BLaER1 (cell line): Measurements from ENCODE around the gene TIMP3.
"Not testable (repeated sequence)": the region's sequence is repeated elsewhere in the genome, so short reads cannot be mapped to it uniquely, and the experiment has no call there.

Experiments used
- H3K27ac ChIP-seq: shearing (Covaris generic); formaldehyde crosslinking; 2 replicates; pipeline ENCODE4 v1.8.1; 2022
- H3K27me3 ChIP-seq: shearing (Covaris generic); formaldehyde crosslinking; 2 replicates; pipeline ENCODE4 v1.8.1; 2022
- H3K36me3 ChIP-seq: shearing (Covaris generic); formaldehyde crosslinking; 2 replicates; pipeline ENCODE4 v1.8.1; 2022
- H3K4me1 ChIP-seq: shearing (Covaris generic); formaldehyde crosslinking; 2 replicates; pipeline ENCODE4 v1.8.1; 2022
- H3K4me2 ChIP-seq: shearing (Covaris generic); formaldehyde crosslinking; 2 replicates; pipeline ENCODE4 v1.8.1; 2022
- H3K4me3 ChIP-seq: shearing (Covaris generic); formaldehyde crosslinking; 2 replicates; pipeline ENCODE4 v1.8.1; 2022
- H3K9ac ChIP-seq: shearing (Covaris generic); formaldehyde crosslinking; 2 replicates; pipeline ENCODE4 v1.8.1; 2022
- H3K9me3 ChIP-seq: shearing (Covaris generic); formaldehyde crosslinking; 2 replicates; pipeline ENCODE4 v1.8.1; 2022
- H4K20me1 ChIP-seq: shearing (Covaris generic); formaldehyde crosslinking; 2 replicates; pipeline ENCODE4 v1.8.1; 2022
- Cebpa-rat ChIP-seq: shearing (Covaris generic); IDR thresholded peaks from 2 replicates; pipeline ENCODE4 v1.8.1; 2022

The TIMP3 gene

DNA sequence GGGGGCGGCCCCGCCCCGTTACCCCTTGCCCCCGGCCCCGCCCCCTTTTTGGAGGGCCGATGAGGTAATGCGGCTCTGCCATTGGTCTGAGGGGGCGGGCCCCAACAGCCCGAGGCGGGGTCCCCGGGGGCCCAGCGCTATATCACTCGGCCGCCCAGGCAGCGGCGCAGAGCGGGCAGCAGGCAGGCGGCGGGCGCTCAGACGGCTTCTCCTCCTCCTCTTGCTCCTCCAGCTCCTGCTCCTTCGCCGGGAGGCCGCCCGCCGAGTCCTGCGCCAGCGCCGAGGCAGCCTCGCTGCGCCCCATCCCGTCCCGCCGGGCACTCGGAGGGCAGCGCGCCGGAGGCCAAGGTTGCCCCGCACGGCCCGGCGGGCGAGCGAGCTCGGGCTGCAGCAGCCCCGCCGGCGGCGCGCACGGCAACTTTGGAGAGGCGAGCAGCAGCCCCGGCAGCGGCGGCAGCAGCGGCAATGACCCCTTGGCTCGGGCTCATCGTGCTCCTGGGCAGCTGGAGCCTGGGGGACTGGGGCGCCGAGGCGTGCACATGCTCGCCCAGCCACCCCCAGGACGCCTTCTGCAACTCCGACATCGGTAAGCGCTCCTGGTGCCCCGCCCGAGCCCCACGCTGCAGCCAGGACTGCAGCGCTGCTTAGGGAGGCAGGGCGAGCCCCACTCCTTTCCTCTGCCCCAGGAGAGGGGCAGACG, at the start of gene TIMP3:
TIMP3 (plus strand) TSS at position 169 of the 700 bp plus-strand sequence; CDS start at position 466, 297 bp downstream.
- Histone ChIP-seq H3K9me3 (no peaks in the 10 kb centered on the region), H3K4me2 (peak within 1 kb of the TSS; percentile 66; the same call in 1 of the 2 replicates), H3K9ac (no peak within 1 kb of the TSS), H3K27ac (no peak within 1 kb of the TSS), H3K4me1 (peaks cover 22% of the 10 kb centered on the region), H3K4me3 (no peak within 1 kb of the TSS), H4K20me1 (no peaks in the 10 kb centered on the region), H3K27me3 (no peaks in the 10 kb centered on the region), H3K36me3 (no peaks in the 10 kb centered on the region)
- no peak for TF ChIP-seq Cebpa-rat

DNA sequence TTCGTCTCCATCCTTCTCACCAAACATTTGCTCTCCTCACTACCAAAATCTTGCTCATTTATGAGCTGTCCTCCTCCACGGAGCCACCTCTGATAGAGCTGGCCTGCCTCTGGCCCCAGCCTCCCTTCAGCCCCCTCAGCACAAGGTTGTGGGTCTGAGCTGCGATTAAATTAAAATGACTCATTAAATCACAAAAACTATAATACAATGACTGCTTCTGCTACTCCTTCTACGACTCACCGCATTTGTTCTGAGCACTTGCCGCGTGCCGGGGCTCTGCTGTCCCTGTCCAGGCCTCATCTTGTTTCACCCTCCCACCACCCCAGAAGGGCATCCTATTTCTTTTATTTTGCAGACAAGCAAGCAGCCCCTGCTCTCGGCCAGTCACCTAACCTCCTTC, 49.2 kb upstream of the TIMP3 start:
- peak overlapping the region; percentile 67 for H3K4me2 ChIP-seq
- TF ChIP-seq Cebpa-rat = no peak
- no peak overlapping the region for H3K27ac ChIP-seq
- H3K27me3 ChIP-seq = no peaks in the 10 kb centered on the region
- no peaks in the 10 kb centered on the region for H3K36me3 ChIP-seq
- H3K4me1 ChIP-seq = peaks cover 16% of the 10 kb centered on the region
- H3K9ac ChIP-seq = no peak overlapping the region
- no peak overlapping the region for H3K4me3 ChIP-seq
- no peaks in the 10 kb centered on the region for H4K20me1 ChIP-seq
- no peaks in the 10 kb centered on the region for H3K9me3 ChIP-seq

DNA sequence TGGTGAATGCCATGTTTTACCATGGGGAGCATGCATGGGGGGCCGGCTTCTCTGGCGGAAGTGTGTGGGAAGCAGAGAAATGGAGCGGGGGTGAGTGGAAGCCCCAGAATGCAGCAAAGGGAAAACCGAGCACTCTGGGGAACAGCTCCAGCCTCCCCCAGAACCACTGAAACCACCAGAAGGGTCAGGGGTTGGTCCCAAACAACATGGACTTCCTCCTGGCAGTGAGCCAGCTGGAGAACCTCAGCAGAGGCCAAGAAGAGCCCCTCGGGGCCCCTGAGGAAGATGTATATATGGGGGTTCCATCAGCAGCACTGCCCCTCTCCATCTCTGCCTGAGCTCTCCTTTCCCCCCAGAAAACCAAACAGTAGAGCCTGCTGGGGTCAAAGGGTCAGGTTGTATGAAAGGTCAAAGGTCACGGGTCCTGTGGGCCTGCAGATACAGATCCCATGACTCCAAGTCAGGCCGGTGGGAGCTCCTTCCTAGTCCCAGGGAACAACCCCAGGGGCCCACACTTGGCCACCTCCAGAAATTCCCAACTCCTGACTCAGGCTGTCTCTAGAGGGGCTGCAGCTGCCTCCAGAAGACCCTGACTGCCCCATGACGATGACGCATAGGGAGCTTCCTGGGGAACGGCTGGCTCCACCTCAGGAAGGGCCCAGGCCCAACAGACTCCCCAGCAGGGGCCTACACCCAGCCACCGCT, 48.5 kb upstream of the TIMP3 start:
- no peak overlapping the region for H3K4me3 ChIP-seq
- no peak overlapping the region for H3K27ac ChIP-seq
- H4K20me1 ChIP-seq = no peaks in the 10 kb centered on the region
- no peaks in the 10 kb centered on the region for H3K9me3 ChIP-seq
- no peak overlapping the region for H3K9ac ChIP-seq
- no peaks in the 10 kb centered on the region for H3K36me3 ChIP-seq
- H3K27me3 ChIP-seq = no peaks in the 10 kb centered on the region
- peak overlapping the region; percentile 67 for H3K4me2 ChIP-seq
- no peak for TF ChIP-seq Cebpa-rat
- H3K4me1 ChIP-seq = peaks cover 16% of the 10 kb centered on the region

DNA sequence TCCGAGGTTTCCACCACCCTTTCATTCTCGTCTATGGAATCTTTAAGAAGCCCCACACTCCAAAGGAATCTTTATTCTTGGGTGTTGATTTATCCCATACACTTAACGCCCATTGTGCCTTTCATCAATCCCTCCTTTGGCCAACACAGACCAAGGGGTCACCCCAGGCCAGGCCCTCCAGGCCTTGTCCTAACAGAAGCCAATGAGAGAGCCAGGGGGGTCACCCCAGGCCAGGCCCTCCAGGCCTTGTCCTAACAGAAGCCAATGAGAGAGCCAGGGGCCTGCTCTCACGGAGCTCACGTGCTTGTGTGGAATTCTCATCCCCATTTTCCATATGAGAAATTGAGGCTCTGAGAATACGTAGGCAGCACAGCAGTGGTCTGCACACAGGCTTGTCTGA, 47.9 kb upstream of the TIMP3 start:
- H3K4me1 ChIP-seq = peaks cover 16% of the 10 kb centered on the region
- no peaks in the 10 kb centered on the region for H3K27me3 ChIP-seq
- no peaks in the 10 kb centered on the region for H4K20me1 ChIP-seq
- H3K36me3 ChIP-seq = no peaks in the 10 kb centered on the region
- no peak overlapping the region for H3K4me3 ChIP-seq
- TF ChIP-seq Cebpa-rat = no peak
- H3K9ac ChIP-seq = no peak overlapping the region
- H3K9me3 ChIP-seq = no peaks in the 10 kb centered on the region
- H3K4me2 ChIP-seq = peak overlapping the region; percentile 67
- no peak overlapping the region for H3K27ac ChIP-seq

DNA sequence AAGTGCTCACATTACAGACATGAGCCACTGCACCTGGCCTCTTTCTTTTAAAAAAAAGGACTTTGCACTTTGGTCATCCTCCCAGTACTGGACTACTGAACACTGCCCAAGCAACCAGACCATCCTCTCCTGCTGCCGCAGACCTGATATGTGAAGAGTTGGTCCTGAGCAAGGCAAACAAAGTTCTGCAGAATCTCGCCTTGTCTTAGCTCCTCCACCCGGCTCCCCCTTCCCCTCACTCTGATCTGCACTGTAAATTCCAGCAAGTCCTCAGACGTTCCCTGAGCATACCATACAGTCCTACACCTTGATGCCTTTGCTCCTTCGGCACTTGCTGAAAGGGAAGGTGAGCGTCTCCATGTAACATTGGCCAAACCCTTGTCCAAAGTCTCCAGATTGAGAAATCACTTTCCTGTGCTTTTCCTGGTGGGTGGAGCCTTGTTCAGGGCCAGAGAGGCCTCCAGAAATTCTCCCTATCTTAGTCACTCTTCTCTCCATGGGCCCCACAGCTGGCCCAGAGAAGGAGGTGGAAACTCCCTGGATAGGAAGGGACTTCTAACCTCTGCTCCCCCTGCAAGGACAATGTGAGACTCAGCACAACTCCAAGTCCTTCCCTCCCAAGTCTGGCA, 47.0 kb upstream of the TIMP3 start:
- no peaks in the 10 kb centered on the region for H3K27me3 ChIP-seq
- H3K27ac ChIP-seq = no peak overlapping the region
- no peaks in the 10 kb centered on the region for H4K20me1 ChIP-seq
- peaks cover 16% of the 10 kb centered on the region for H3K4me1 ChIP-seq
- no peaks in the 10 kb centered on the region for H3K9me3 ChIP-seq
- H3K4me2 ChIP-seq = no peak overlapping the region
- no peak for TF ChIP-seq Cebpa-rat
- H3K4me3 ChIP-seq = no peak overlapping the region
- H3K9ac ChIP-seq = no peak overlapping the region
- no peaks in the 10 kb centered on the region for H3K36me3 ChIP-seq

DNA sequence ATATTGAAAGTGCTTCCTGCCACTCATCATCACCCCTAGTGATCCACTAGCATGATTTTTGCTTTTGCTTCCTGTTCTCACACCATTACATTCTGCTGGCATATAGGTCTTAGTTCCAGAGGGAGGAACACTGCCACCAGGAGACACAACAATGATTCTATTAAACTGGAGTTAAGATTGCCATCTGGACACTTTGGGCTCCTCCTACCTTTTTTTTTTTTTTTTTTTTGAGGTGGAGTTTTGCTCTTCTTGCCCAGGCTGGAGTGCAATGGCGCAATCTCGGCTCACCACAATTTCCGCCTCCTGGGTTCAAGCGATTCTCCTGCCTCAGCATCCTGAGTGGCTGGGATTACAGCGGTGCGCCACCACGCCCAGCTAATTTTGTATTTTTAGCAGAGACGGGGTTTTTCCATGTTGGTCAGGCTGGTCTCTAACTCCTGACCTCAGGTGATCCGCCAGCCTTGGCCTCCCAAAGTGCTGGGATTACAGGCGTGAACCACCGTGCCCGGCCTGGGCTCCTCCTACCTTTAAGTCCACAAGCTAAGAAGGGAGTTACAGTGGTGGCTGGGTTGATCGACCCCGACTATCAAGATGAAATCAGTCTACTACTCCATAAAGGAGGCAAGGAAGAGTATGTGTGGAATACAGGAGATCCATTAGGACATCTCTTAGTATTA, 44.3 kb upstream of the TIMP3 start:
- not testable (repeated sequence) for H3K27ac ChIP-seq, H3K9ac ChIP-seq, H4K20me1 ChIP-seq, H3K36me3 ChIP-seq, H3K9me3 ChIP-seq, H3K4me2 ChIP-seq, H3K4me3 ChIP-seq
- Histone ChIP-seq H3K4me1 (peaks cover 13% of the 10 kb centered on the region), H3K27me3 (peaks cover 12% of the 10 kb centered on the region)

DNA sequence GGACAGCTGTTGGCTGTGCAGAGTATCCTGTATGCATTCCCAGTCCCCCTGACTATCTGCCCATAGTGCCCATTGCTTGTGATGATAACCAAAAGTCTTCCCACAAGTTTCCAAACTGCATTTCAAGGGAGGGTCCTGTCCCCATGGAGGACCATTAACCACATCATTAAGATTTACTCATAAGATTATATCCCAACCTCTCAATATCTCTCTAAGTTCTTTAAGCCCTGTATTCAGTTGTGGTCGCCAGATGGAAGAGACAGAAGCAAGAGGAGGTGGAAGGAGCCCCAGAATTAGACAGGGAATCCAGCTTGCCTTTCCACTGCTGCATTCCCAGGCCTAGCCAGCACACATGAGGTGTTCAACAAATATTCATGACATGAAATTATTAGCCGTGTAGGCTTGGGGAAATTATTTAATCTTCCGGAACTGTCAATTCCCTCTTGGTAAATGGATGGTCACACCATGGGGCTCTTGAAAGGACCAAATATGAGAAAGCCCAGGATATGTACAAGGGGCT, 42.6 kb upstream of the TIMP3 start:
- Histone ChIP-seq H4K20me1 (no peaks in the 10 kb centered on the region), H3K36me3 (no peaks in the 10 kb centered on the region), H3K4me3 (no peak overlapping the region), H3K9ac (no peak overlapping the region), H3K9me3 (no peaks in the 10 kb centered on the region), H3K27me3 (peaks cover 12% of the 10 kb centered on the region), H3K4me1 (no peaks in the 10 kb centered on the region), H3K4me2 (no peak overlapping the region), H3K27ac (no peak overlapping the region)
- no peak for TF ChIP-seq Cebpa-rat

GRCh38 chr22:32760396-32760795, 41.1 kb upstream of the TIMP3 start:
- H3K9ac ChIP-seq = no peak overlapping the region
- no peaks in the 10 kb centered on the region for H4K20me1 ChIP-seq
- H3K27me3 ChIP-seq = peaks cover 12% of the 10 kb centered on the region
- no peak for TF ChIP-seq Cebpa-rat
- H3K4me3 ChIP-seq = no peak overlapping the region
- H3K27ac ChIP-seq = no peak overlapping the region
- no peaks in the 10 kb centered on the region for H3K4me1 ChIP-seq
- no peaks in the 10 kb centered on the region for H3K36me3 ChIP-seq
- no peak overlapping the region for H3K4me2 ChIP-seq
- no peaks in the 10 kb centered on the region for H3K9me3 ChIP-seq

DNA sequence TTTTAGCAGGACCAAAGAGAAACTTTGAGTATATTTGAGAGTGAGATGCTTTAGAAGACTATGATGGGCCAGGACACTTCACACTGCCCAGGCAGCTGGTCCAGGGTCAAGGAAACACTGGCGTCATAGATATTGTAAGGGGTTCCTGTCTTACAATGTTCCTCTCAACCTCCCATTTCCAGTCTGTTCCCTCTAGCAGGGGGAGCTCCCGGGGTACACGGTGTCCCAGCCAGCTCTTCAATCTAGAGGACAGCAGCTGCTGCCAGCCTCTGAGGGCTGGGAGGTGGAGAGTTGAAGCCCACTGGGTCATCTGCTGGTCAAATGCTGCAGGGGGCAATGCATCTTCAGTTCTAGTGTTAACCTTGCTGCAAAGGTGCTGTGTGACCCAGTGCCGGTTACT, 40.7 kb upstream of the TIMP3 start:
- Histone ChIP-seq H3K4me3 (no peak overlapping the region), H3K4me2 (no peak overlapping the region), H3K4me1 (no peaks in the 10 kb centered on the region), H3K9me3 (no peaks in the 10 kb centered on the region), H3K27me3 (peaks cover 12% of the 10 kb centered on the region), H3K9ac (no peak overlapping the region), H3K36me3 (no peaks in the 10 kb centered on the region), H3K27ac (no peak overlapping the region), H4K20me1 (no peaks in the 10 kb centered on the region)
- no peak for TF ChIP-seq Cebpa-rat
